Ishikawa (cell line): Measurements from ENCODE around the gene BARHL1.

Experiments
- CEBPB ChIP-seq: IDR thresholded peaks from 2 replicates; pipeline ENCODE4 v1.6.1; 2012
- CREB1 ChIP-seq: IDR thresholded peaks from 2 replicates; pipeline ENCODE4 v1.6.1; 2012; ENCODE audit warnings: low read depth
- EGR1 ChIP-seq: IDR thresholded peaks from 2 replicates; pipeline ENCODE4 v1.6.1; 2012
- EP300 ChIP-seq: IDR thresholded peaks from 2 replicates; pipeline ENCODE4 v1.6.1; 2012; ENCODE audit warnings: borderline replicate concordance
- FOXM1 ChIP-seq: IDR thresholded peaks from 2 replicates; pipeline ENCODE4 v1.6.1; 2012; ENCODE audit warnings: low read depth, borderline replicate concordance
- NFIC ChIP-seq: IDR thresholded peaks from 2 replicates; pipeline ENCODE4 v1.6.1; 2012
- RAD21 ChIP-seq: IDR thresholded peaks from 2 replicates; pipeline ENCODE4 v1.6.1; 2012; ENCODE audit warnings: low read depth
- TAF1 ChIP-seq: IDR thresholded peaks from 2 replicates; pipeline ENCODE4 v1.6.1; 2012; ENCODE audit warnings: low read depth, mild to moderate bottlenecking
- TCF12 ChIP-seq: IDR thresholded peaks from 2 replicates; pipeline ENCODE4 v1.6.1; 2012; ENCODE audit warnings: low read depth
- TEAD4 ChIP-seq: IDR thresholded peaks from 2 replicates; pipeline ENCODE4 v1.6.1; 2012
- YY1 ChIP-seq: IDR thresholded peaks from 2 replicates; pipeline ENCODE4 v1.6.1; 2012; ENCODE audit warnings: low read depth
- ZBTB7A ChIP-seq: IDR thresholded peaks from 2 replicates; pipeline ENCODE4 v1.6.1; 2012; ENCODE audit warnings: low read depth
- TF ChIP-seq, protein P1 (sequence below): IDR thresholded peaks from 2 replicates; pipeline ENCODE4 v1.6.1; 2012; ENCODE audit warnings: low read depth, mild to moderate bottlenecking
- TF ChIP-seq, protein P2 (sequence below): IDR thresholded peaks from 2 replicates; pipeline ENCODE4 v1.6.1; 2012
- TF ChIP-seq, protein P3 (sequence below): IDR thresholded peaks from 2 replicates; pipeline ENCODE4 v1.6.1; 2012

The BARHL1 gene

DNA sequence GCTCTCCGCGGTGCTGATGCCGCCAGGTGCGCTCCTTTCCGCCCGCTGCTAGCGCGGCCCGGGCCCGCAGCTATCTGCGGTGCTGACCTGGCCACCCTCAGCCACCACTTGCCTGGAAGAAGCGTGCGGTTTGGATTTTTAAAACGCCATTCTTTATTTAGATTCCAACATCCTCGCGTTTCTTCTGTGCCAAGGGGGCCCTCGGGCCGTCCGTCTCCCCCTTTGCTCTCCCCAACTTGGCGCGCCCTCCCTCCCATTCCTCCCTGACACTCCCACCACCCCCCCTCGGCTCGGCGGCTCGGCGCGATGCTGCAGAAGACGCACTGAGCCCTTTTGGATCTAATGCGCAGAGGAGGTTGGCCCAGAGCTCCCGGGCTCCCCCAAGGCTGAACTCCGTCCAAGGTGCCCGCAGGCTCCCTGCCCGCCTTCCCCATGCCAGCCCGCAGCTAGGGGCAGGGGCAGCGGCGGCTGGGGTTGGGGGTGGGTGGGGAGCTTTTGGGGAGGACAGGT is at the start of gene BARHL1:
Gene BARHL1 (plus strand): TSS at position 331 of the 510 bp plus-strand sequence. CDS start 192 bp downstream, outside the sequence.
- TF ChIP-seq, protein P1, sequence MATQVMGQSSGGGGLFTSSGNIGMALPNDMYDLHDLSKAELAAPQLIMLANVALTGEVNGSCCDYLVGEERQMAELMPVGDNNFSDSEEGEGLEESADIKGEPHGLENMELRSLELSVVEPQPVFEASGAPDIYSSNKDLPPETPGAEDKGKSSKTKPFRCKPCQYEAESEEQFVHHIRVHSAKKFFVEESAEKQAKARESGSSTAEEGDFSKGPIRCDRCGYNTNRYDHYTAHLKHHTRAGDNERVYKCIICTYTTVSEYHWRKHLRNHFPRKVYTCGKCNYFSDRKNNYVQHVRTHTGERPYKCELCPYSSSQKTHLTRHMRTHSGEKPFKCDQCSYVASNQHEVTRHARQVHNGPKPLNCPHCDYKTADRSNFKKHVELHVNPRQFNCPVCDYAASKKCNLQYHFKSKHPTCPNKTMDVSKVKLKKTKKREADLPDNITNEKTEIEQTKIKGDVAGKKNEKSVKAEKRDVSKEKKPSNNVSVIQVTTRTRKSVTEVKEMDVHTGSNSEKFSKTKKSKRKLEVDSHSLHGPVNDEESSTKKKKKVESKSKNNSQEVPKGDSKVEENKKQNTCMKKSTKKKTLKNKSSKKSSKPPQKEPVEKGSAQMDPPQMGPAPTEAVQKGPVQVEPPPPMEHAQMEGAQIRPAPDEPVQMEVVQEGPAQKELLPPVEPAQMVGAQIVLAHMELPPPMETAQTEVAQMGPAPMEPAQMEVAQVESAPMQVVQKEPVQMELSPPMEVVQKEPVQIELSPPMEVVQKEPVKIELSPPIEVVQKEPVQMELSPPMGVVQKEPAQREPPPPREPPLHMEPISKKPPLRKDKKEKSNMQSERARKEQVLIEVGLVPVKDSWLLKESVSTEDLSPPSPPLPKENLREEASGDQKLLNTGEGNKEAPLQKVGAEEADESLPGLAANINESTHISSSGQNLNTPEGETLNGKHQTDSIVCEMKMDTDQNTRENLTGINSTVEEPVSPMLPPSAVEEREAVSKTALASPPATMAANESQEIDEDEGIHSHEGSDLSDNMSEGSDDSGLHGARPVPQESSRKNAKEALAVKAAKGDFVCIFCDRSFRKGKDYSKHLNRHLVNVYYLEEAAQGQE, result no peak
- TF ChIP-seq FOXM1 (no peak), CREB1 (no peak), YY1 (no peak), TAF1 (no peak), EGR1 (no peak), CEBPB (no peak), TCF12 (no peak), ZBTB7A (no peak), TEAD4 (no peak), EP300 (no peak), RAD21 (no peak), NFIC (no peak)
- TF ChIP-seq, protein P2, sequence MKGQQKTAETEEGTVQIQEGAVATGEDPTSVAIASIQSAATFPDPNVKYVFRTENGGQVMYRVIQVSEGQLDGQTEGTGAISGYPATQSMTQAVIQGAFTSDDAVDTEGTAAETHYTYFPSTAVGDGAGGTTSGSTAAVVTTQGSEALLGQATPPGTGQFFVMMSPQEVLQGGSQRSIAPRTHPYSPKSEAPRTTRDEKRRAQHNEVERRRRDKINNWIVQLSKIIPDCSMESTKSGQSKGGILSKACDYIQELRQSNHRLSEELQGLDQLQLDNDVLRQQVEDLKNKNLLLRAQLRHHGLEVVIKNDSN, result no peak
- TF ChIP-seq, protein P3, sequence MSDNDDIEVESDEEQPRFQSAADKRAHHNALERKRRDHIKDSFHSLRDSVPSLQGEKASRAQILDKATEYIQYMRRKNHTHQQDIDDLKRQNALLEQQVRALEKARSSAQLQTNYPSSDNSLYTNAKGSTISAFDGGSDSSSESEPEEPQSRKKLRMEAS, result no peak

DNA sequence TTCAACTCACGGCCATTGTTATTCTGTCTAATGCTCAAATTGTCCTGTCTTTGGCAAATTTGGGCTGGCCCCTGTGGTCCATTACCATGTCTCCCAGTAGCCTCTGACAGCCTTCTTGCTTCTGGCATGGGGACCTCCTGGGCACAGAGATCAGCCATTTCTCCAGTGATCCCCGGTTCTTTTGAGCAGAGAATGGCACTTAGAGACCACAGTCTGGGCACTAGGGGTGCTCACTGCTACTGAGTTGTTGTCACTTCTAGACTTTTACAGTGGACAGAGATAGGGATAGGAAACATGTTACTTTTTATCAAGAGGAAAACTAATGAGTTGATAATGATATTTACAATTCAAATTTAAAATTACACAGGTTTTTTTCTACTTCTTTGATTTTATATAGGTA is 47.6 kb upstream of the BARHL1 start:
- TF ChIP-seq, protein P2, result no peak
- no peak for TF ChIP-seq EP300
- TF ChIP-seq FOXM1, result no peak
- TF ChIP-seq NFIC, result no peak
- TF ChIP-seq, protein P1, result no peak
- no peak for TF ChIP-seq YY1
- no peak for TF ChIP-seq TCF12
- no peak for TF ChIP-seq TEAD4
- no peak for TF ChIP-seq RAD21
- no peak for TF ChIP-seq EGR1
- TF ChIP-seq CREB1, result no peak
- TF ChIP-seq TAF1, result no peak
- TF ChIP-seq, protein P3, result no peak
- no peak for TF ChIP-seq ZBTB7A

DNA sequence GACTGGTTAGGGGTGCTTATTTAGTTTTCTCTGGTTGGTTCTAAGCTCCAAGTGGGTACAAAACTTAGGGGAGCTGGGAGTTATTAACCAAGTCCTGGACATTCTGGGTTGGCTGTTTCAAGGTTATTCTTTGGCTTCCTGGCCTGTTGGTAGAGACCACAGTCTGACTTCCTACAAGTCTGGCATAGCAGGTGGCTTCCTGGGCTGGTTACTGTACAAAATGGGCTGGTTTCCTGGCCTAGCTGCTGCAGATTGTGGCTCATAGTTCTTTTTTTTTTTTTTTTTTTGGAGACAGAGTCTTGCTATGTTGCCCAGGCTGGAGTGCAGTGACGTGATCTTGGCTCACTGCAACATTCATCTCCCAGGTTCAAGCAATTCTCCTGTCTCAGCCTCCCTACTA is 46.3 kb upstream of the BARHL1 start:
- TF ChIP-seq, protein P1, result no peak
- TF ChIP-seq TCF12 (no peak), TEAD4 (no peak)

GRCh38 chr9:132537352-132537751 is 45.1 kb upstream of the BARHL1 start:
- TF ChIP-seq ZBTB7A (no peak), TAF1 (no peak), EGR1 (no peak), YY1 (no peak), TEAD4 (no peak), CEBPB (no peak), CREB1 (no peak), TCF12 (no peak), FOXM1 (no peak), NFIC (no peak), EP300 (no peak), RAD21 (no peak)
- TF ChIP-seq, protein P2, result no peak
- TF ChIP-seq, protein P3, result no peak
- TF ChIP-seq, protein P1, result no peak
